Body of pancreas (tissue), 4 donors: Measurements from ENCODE around the gene RBM10. TPM values are rescaled to one million over a fixed set of nuclear protein-coding genes. Genes with fewer than 3 reads are reported as not detected.

Source experiments
- ATAC-seq: fragments of 150-250 bp; one replicate; pipeline ENCODE4 v1.9.1; 2016
- DNase-seq, 4 donors: peaks; one replicate each; pipeline ENCODE4 v3.0.0-alpha.2; 2019
- H3K27ac ChIP-seq, 4 donors: fragments of 200-600 bp; sonication (generic); 1 replicate in 3 of 4; 2 replicates in 1 of 4; pipeline versions ENCODE4 v1.5.1 to v1.6.1; 2016 to 2019; ENCODE audit warnings: mild to moderate bottlenecking in 1 of 4, mixed read lengths in 1 of 4, moderate library complexity in 1 of 4
- H3K27me3 ChIP-seq, 2 donors: fragments of 200-600 bp; sonication (generic); one replicate each; pipeline ENCODE4 v1.6.0; 2016; ENCODE audit warnings: mild to moderate bottlenecking in 1 of 2
- H3K36me3 ChIP-seq, 2 donors: fragments of 200-600 bp; sonication (generic); replicated peaks in 1 of 2; 2 replicates each; pipeline ENCODE4 v1.5.1; 2016; ENCODE audit warnings: low read depth in 2 of 2; ENCODE audit not compliant: insufficient read depth in 1 of 2
- H3K4me1 ChIP-seq: fragments of 200-600 bp; sonication (generic); one replicate; pipeline ENCODE4 v1.6.0; 2016
- H3K4me3 ChIP-seq, 2 donors: fragments of 200-600 bp; sonication (generic); 1 replicate in 1 of 2; 2 replicates in 1 of 2; pipeline ENCODE4 v1.5.1; 2016 to 2019
- H3K9me3 ChIP-seq, 3 donors: fragments of 200-600 bp; sonication (generic); 1 replicate in 2 of 3; 2 replicates in 1 of 3; pipeline ENCODE4 v1.5.1; 2016
- CTCF ChIP-seq, 7 experiments: fragments of 450-650 bp in 4 of 7; fragments of 200-600 bp in 3 of 7; sonication (generic) in 3 of 7; IDR thresholded peaks; one replicate each; pipeline ENCODE4 v1.5.1; 2016 to 2019; ENCODE audit warnings: antibody characterized with exemption in 7 of 7
- POLR2A ChIP-seq, 3 donors: fragments of 450-650 bp; IDR thresholded peaks; one replicate each; pipeline ENCODE4 v1.6.1; 2016; ENCODE audit warnings: antibody characterized with exemption in 3 of 3, mild to moderate bottlenecking in 2 of 3
- WGBS, 2 donors: methylation state at CpG; one replicate each; pipeline ENCODE4 v1.1.5; 2017; 5-methylcytosine and 5-hydroxymethylcytosine counted together
- intact Hi-C: fragments of 100-400 bp; cut with DNase I; formaldehyde crosslinking; loops from one replicate; pipeline ENCODE4 v1.15.1; 2023
- total RNA-seq, 2 donors: library from RNA; depleted of rRNA; stranded (reverse); fragments of >200 nt; gene quantifications; one replicate each; pipeline ENCODE4 v1.1.0, GENCODE V29; 2016

The RBM10 gene
- total RNA-seq, 2 donors from 2014 or later, result 16.1 to 29.0 TPM

- WGBS, 2 donors, result 4 to 8% methylated on average over 9 to 12 of the region's 14 CpGs
- Histone ChIP-seq H3K9me3 (no peaks in the 10 kb centered on the region), H3K27me3 (no peaks in the 10 kb centered on the region), H3K27ac (peak overlapping the region; percentile 72 to 92 (median 92)), H3K4me1 (peaks cover 51% of the 10 kb centered on the region), H3K4me3 (peak overlapping the region; percentile 28 to 62), H3K36me3 (no peaks in the 10 kb centered on the region)
- ATAC-seq (no peak), DNase-seq (no peak)
- intact Hi-C loops, result no loop called here
- no peak for TF ChIP-seq CTCF (IDR thresholded peaks at IDR 0.05)
- no peak for TF ChIP-seq POLR2A (IDR thresholded peaks at IDR 0.05)
These were observed 49.3 kb downstream of the RBM10 start for GRCh38 chrX:47194194-47194787.

- no peak for DNase-seq
- H3K27me3 ChIP-seq, result no peaks in the 10 kb centered on the region
- no peaks in the 10 kb centered on the region for H3K36me3 ChIP-seq
- 38 to 51% methylated on average over 3 of the region's 3 CpGs for WGBS, 2 donors
- no peak for TF ChIP-seq POLR2A (IDR thresholded peaks at IDR 0.05)
- no peak for TF ChIP-seq CTCF (IDR thresholded peaks at IDR 0.05)
- no peaks in the 10 kb centered on the region for H3K9me3 ChIP-seq
- no peak overlapping the region for H3K27ac ChIP-seq
- no peak for ATAC-seq
- H3K4me3 ChIP-seq, result no peak overlapping the region
- intact Hi-C loops, result no loop called here
- peaks cover 51% of the 10 kb centered on the region for H3K4me1 ChIP-seq
These were observed 51.1 kb downstream of the RBM10 start for GRCh38 chrX:47196098-47196497.

GRCh38 chrX:47197526-47197925 lies 52.5 kb downstream of the RBM10 start:
- H3K4me3 ChIP-seq, result no peak overlapping the region
- TF ChIP-seq CTCF (IDR thresholded peaks at IDR 0.05) (no peak), POLR2A (IDR thresholded peaks at IDR 0.05) (no peak)
- DNase-seq, result no peak
- H3K4me1 ChIP-seq, result peaks cover 44% of the 10 kb centered on the region
- peaks cover 0 to 3% of the 10 kb centered on the region in 2 donors for H3K36me3 ChIP-seq
- WGBS, 2 donors, result 13 to 23% methylated on average over 1 to 7 of the region's 7 CpGs
- no peak for ATAC-seq
- no peak overlapping the region for H3K27ac ChIP-seq
- H3K27me3 ChIP-seq, result no peaks in the 10 kb centered on the region
- intact Hi-C loops, result no loop called here
- H3K9me3 ChIP-seq, result no peaks in the 10 kb centered on the region

GRCh38 chrX:47198026-47198686 lies 53.1 kb downstream of the RBM10 start:
- 71 to 73% methylated on average over 7 to 9 of the region's 10 CpGs for WGBS, 2 donors
- peaks cover 41% of the 10 kb centered on the region for H3K4me1 ChIP-seq
- TF ChIP-seq CTCF (IDR thresholded peaks at IDR 0.05) (no peak), POLR2A (IDR thresholded peaks at IDR 0.05) (no peak)
- H3K27ac ChIP-seq, result no peak overlapping the region
- no peaks in the 10 kb centered on the region for H3K9me3 ChIP-seq
- DNase-seq (no peak), ATAC-seq (no peak)
- intact Hi-C loops, result no loop called here
- H3K27me3 ChIP-seq, result no peaks in the 10 kb centered on the region
- H3K36me3 ChIP-seq, result peaks cover 0 to 4% of the 10 kb centered on the region in 2 donors
- H3K4me3 ChIP-seq, result no peak overlapping the region

GRCh38 chrX:47198687-47199080 lies 53.7 kb downstream of the RBM10 start:
- H3K9me3 ChIP-seq, result no peaks in the 10 kb centered on the region
- DNase-seq (no peak), ATAC-seq (no peak)
- H3K4me1 ChIP-seq, result peaks cover 39% of the 10 kb centered on the region
- H3K4me3 ChIP-seq, result no peak overlapping the region
- TF ChIP-seq CTCF (IDR thresholded peaks at IDR 0.05), result no peak
- TF ChIP-seq POLR2A (IDR thresholded peaks at IDR 0.05), result no peak
- intact Hi-C loops, result no loop called here
- no peak overlapping the region for H3K27ac ChIP-seq
- H3K36me3 ChIP-seq, result peaks cover 0 to 4% of the 10 kb centered on the region in 2 donors
- no peaks in the 10 kb centered on the region for H3K27me3 ChIP-seq
- WGBS, 2 donors, result 70 to 79% methylated on average over 4 of the region's 15 CpGs
